AG04450 (cell line): Measurements from ENCODE around the gene FSD1L. TPM values are rescaled to one million over a fixed set of nuclear protein-coding genes. Genes with fewer than 3 reads are reported as not detected.

ENCODE experiments used
- CTCF ChIA-PET: fragments of 300-600, 350-600 bp; formaldehyde crosslinking; extraction: SDS; loops from one replicate; lab custom pipeline; 2022; ENCODE audit warnings: antibody characterized with exemption, inconsistent platforms; lab: Charles Lee
- POLR2A ChIA-PET: fragments of 350-600 bp; formaldehyde crosslinking; extraction: SDS; loops from one replicate; lab custom pipeline; 2021; ENCODE audit warnings: antibody characterized with exemption, inconsistent platforms; lab: Yijun Ruan, JAX
- DNase-seq: peaks from one replicate; pipeline ENCODE4 v3.0.0-alpha.2; 2011; ENCODE audit warnings: low read depth, low spot score
- H3K27ac ChIP-seq: one replicate; pipeline ENCODE4 v1.5.1; 2012; ENCODE audit warnings: low read depth, low read length, control low read depth
- H3K27me3 ChIP-seq: one replicate; pipeline ENCODE4 v1.6.0; 2012; ENCODE audit warnings: low read length; ENCODE audit not compliant: control insufficient read depth, insufficient read depth
- H3K4me3 ChIP-seq: 2 replicates; pipeline ENCODE4 v1.5.1; 2011; ENCODE audit warnings: mild to moderate bottlenecking, low read depth, low read length, control low read depth
- H3K9me3 ChIP-seq: 2 replicates; pipeline ENCODE4 v1.5.1; 2012; ENCODE audit warnings: low read length; ENCODE audit not compliant: control insufficient read depth, insufficient read depth
- polyA minus RNA-seq: library from RNA; depleted of rRNA, polyadenylated mRNA; stranded (reverse); fragments of >200 nt; gene quantifications from 2 replicates; pipeline ENCODE4 v1.2.3, GENCODE V29; 2011; rRNA and poly(A)+ RNA removed
- polyA plus RNA-seq: library from polyadenylated mRNA; depleted of rRNA; stranded (reverse); fragments of >200 nt; gene quantifications from 2 replicates; pipeline ENCODE4 v1.2.3, GENCODE V29; 2011; rRNA removed
- TF ChIP-seq, protein P1 (sequence below): IDR thresholded peaks from 2 replicates; pipeline ENCODE4 v1.5.1; 2011; ENCODE audit warnings: low read depth, low read length, control low read depth, inconsistent platforms

FSD1L gene
- 5.6 and 7.4 TPM in 2 replicates for polyA plus RNA-seq
- 6.4 and 12.9 TPM in 2 replicates for polyA minus RNA-seq

GRCh38 chr9:105447814-105448812 lies at the start of gene FSD1L:
Gene FSD1L (plus strand): TSS chr9:105448034. CDS start chr9:105448221, 187 bp downstream.
- TF ChIP-seq, protein P1, sequence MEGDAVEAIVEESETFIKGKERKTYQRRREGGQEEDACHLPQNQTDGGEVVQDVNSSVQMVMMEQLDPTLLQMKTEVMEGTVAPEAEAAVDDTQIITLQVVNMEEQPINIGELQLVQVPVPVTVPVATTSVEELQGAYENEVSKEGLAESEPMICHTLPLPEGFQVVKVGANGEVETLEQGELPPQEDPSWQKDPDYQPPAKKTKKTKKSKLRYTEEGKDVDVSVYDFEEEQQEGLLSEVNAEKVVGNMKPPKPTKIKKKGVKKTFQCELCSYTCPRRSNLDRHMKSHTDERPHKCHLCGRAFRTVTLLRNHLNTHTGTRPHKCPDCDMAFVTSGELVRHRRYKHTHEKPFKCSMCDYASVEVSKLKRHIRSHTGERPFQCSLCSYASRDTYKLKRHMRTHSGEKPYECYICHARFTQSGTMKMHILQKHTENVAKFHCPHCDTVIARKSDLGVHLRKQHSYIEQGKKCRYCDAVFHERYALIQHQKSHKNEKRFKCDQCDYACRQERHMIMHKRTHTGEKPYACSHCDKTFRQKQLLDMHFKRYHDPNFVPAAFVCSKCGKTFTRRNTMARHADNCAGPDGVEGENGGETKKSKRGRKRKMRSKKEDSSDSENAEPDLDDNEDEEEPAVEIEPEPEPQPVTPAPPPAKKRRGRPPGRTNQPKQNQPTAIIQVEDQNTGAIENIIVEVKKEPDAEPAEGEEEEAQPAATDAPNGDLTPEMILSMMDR = peak; percentile 19; the same call in 1 of the 2 replicates
- Histone ChIP-seq H3K9me3 (no peaks in the 10 kb centered on the region), H3K27ac (peak within 1 kb of the TSS; percentile 70), H3K27me3 (no peaks in the 10 kb centered on the region), H3K4me3 (peak within 1 kb of the TSS; percentile 86)
- peak; percentile 78 for DNase-seq
- ChIA-PET POLR2A (no interaction called here), CTCF (interaction anchor here (0.6 kb wide), 2 partner anchors 72 to 557 kb away, joined by 3 read pairs; no protein-coding TSS in a partner anchor)

DNA sequence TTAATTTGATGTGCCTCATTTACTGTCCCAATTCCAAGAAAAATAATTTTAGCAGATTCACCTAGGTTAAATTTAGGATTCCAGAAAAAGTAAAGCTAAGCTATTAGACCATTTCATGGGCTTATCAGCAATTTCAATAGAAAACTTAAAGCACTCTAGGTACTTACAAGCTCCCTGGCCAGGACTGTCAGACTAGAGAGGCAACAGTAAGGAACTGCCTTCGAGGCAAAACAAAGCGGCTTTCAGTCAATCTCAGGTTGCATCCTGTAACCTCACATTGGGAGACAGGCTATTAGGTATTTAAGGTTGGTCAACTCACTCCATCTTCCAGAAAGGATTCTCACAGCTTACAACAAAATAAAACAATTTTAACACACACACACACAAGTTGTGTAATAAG lies 48.7 kb upstream of the FSD1L start:
- TF ChIP-seq, protein P1 = no peak
- ChIA-PET POLR2A (no interaction called here), CTCF (interaction anchor here (0.5 to 2.4 kb wide), 4 partner anchors 9 to 536 kb away, joined by 3 to 7 read pairs (median 5); no protein-coding TSS in a partner anchor)
- no peak for DNase-seq
- Histone ChIP-seq H3K27ac (no peak overlapping the region), H3K4me3 (no peak overlapping the region), H3K27me3 (no peaks in the 10 kb centered on the region), H3K9me3 (no peaks in the 10 kb centered on the region)

- no peaks in the 10 kb centered on the region for H3K27me3 ChIP-seq
- H3K9me3 ChIP-seq = no peaks in the 10 kb centered on the region
- ChIA-PET POLR2A (no interaction called here), CTCF (interaction anchor here (0.6 to 2.2 kb wide), 2 partner anchors 11 to 241 kb away, joined by 3 to 6 read pairs; no protein-coding TSS in a partner anchor)
- H3K27ac ChIP-seq = no peak overlapping the region
- DNase-seq = no peak
- H3K4me3 ChIP-seq = no peak overlapping the region
- TF ChIP-seq, protein P1 = peak; percentile 36; the same call in 1 of the 2 replicates
Measured at GRCh38 chr9:105401651-105402050, 46.2 kb upstream of the FSD1L start.

- no peak overlapping the region for H3K4me3 ChIP-seq
- no peak for DNase-seq
- H3K27ac ChIP-seq = no peak overlapping the region
- no peaks in the 10 kb centered on the region for H3K9me3 ChIP-seq
- TF ChIP-seq, protein P1 = no peak
- H3K27me3 ChIP-seq = no peaks in the 10 kb centered on the region
- POLR2A ChIA-PET = no interaction called here
- CTCF ChIA-PET = interaction anchor here (2.2 kb wide), 1 partner anchor 9 kb away, joined by 6 read pairs; no protein-coding TSS in a partner anchor
Measured at GRCh38 chr9:105403552-105404248, 44.1 kb upstream of the FSD1L start.
